ENCODE measurements around the gene USP9X. TPM values are rescaled to one million over a fixed set of nuclear protein-coding genes. Genes with fewer than 3 reads are reported as not detected.

The USP9X gene
- total RNA-seq, 5 donors from 2014 or later (not counting 1 experiment from before 2014, with no cell fraction given) = 51.7 to 84.2 (median 62.7) TPM

DNA sequence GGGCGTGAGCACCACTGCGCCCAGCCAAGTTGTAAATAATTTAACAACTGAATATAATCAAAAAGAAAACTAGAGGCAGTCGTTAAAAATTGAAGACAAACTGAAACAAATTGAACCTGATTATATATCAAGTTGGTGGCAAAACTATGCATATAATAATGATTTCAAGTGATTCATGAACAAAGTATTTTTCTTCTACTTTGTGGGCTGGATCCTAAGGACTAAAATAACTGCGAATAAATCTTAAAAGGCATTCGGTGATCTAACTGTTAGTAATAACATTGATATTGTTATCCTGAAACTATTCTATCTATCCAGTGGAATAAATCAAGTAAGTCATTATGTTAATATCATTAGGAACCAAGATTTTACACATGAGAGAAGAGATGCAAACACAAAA, 21.2 kb upstream of the USP9X start:
- Mint-ChIP-seq H3K36me3 (no peaks in the 10 kb centered on the region), H3K27me3 (peaks cover 0 to 29% of the 10 kb centered on the region in 2 donors), H3K9me3 (no peaks in the 10 kb centered on the region), H3K4me3 (no peak overlapping the region), H3K27ac (no peak overlapping the region), H3K4me1 (peaks cover 0 to 4% (median 3%) of the 10 kb centered on the region in 3 donors)
- H3K4me3 ChIP-seq (ENCODE audit: control insufficient read depth in 1 of 2, extremely low read depth in 1 of 2, low read length in 1 of 2) = no peak overlapping the region
- no peaks in the 10 kb centered on the region for H3K27me3 ChIP-seq (replicated peaks in 1 of 2; ENCODE audit: control insufficient read depth in 2 of 2, extremely low read depth in 1 of 2, insufficient read depth in 2 of 2, low read length in 1 of 2)
- no peaks in the 10 kb centered on the region for H3K36me3 ChIP-seq (ENCODE audit: control insufficient read depth in 2 of 2, extremely low read depth in 1 of 2, insufficient read depth in 1 of 2, low read length in 1 of 2)
- DNase-seq = no peak
- no peaks in the 10 kb centered on the region for H3K9me3 ChIP-seq
- no peaks in the 10 kb centered on the region for H3K4me1 ChIP-seq (ENCODE audit: control insufficient read depth in 1 of 2, extremely low read depth in 1 of 2, insufficient read depth in 2 of 2, low read length in 2 of 2)
- no peak for ATAC-seq (replicated peaks in 1 of 4)
- ChIA-PET POLR2A (no interaction called here), CTCF (no interaction called here)
- H3K27ac ChIP-seq (ENCODE audit: low read length) = no peak overlapping the region
- no CpG with 5 or more reads among the region's 5 CpGs for WGBS (ENCODE audit: insufficient coverage)

DNA sequence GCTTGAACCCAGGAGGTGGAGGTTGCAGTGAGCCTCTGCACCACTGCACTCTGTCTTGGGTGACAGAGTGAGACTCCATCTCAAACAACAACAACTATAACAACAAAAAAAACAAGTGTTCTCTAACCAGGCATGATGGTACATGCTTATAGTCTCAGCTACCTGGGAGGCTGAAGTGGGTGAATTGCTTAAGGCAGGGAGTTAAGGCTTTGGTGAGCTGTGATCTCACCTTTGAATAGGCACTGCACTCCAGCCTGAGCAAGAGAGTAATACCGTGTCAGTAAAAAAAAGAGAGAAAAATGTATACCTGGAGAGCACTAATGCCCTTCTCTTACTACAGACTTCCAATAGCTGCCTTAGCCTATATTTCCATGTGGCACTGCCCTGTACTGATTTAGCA, 18.9 kb upstream of the USP9X start:
- ATAC-seq (replicated peaks in 1 of 4) = no peak
- no peaks in the 10 kb centered on the region for H3K9me3 Mint-ChIP-seq
- no peak for DNase-seq
- H3K4me3 Mint-ChIP-seq = no peak overlapping the region
- H3K27ac Mint-ChIP-seq = no peak overlapping the region
- Histone ChIP-seq H3K27ac (ENCODE audit: low read length) (no peak overlapping the region), H3K9me3 (no peaks in the 10 kb centered on the region), H3K4me3 (ENCODE audit: control insufficient read depth in 1 of 2, extremely low read depth in 1 of 2, low read length in 1 of 2) (no peak overlapping the region), H3K36me3 (ENCODE audit: control insufficient read depth in 2 of 2, extremely low read depth in 1 of 2, insufficient read depth in 1 of 2, low read length in 1 of 2) (no peaks in the 10 kb centered on the region), H3K27me3 (replicated peaks in 1 of 2; ENCODE audit: control insufficient read depth in 2 of 2, extremely low read depth in 1 of 2, insufficient read depth in 2 of 2, low read length in 1 of 2) (no peaks in the 10 kb centered on the region), H3K4me1 (ENCODE audit: control insufficient read depth in 1 of 2, extremely low read depth in 1 of 2, insufficient read depth in 2 of 2, low read length in 2 of 2) (no peaks in the 10 kb centered on the region)
- peaks cover 0 to 4% (median 3%) of the 10 kb centered on the region in 3 donors for H3K4me1 Mint-ChIP-seq
- ChIA-PET CTCF (interaction anchor here in 1 of 2 donors (0.6 kb wide), 1 partner anchor 155 kb away, joined by 3 read pairs; no protein-coding TSS in a partner anchor), POLR2A (no interaction called here)
- no CpG with 5 or more reads among the region's 1 CpG for WGBS (ENCODE audit: insufficient coverage)
- H3K36me3 Mint-ChIP-seq = no peaks in the 10 kb centered on the region
- peaks cover 0 to 25% of the 10 kb centered on the region in 2 donors for H3K27me3 Mint-ChIP-seq

DNA sequence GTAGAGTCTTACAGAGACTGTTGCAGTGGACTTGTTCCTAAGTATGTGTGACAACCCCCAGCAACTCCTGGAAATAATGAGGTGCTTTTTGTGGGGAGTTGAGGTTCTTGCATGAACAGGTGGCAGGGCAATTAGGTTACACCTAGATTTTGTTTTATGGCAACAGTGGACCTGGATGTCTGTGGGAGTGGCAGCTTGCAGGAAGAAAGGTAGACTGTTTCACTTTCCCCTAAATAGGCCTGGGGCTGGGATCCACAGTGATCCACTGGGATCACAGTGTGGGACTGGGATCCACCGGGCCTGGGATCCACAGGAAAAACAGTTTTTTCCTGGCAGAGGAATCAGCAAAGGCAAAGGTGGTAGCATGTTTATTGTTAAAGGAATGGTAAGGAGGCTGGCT, 18.3 kb upstream of the USP9X start:
- H3K36me3 Mint-ChIP-seq = no peaks in the 10 kb centered on the region

GRCh38 chrX:41067721-41068120, 17.5 kb upstream of the USP9X start:
- H3K27ac Mint-ChIP-seq = no peak overlapping the region
- H3K27ac ChIP-seq (ENCODE audit: low read length) = no peak overlapping the region
- H3K27me3 ChIP-seq (replicated peaks in 1 of 2; ENCODE audit: control insufficient read depth in 2 of 2, extremely low read depth in 1 of 2, insufficient read depth in 2 of 2, low read length in 1 of 2) = no peaks in the 10 kb centered on the region
- peaks cover 0 to 25% of the 10 kb centered on the region in 2 donors for H3K27me3 Mint-ChIP-seq
- ChIA-PET CTCF (interaction anchor here in 1 of 2 donors (0.6 kb wide), 1 partner anchor 403 kb away, joined by 3 read pairs; no protein-coding TSS in a partner anchor), POLR2A (no interaction called here)
- no peaks in the 10 kb centered on the region for H3K36me3 Mint-ChIP-seq
- H3K9me3 ChIP-seq = no peaks in the 10 kb centered on the region
- ATAC-seq (replicated peaks in 1 of 4) = no peak
- no peaks in the 10 kb centered on the region for H3K36me3 ChIP-seq (ENCODE audit: control insufficient read depth in 2 of 2, extremely low read depth in 1 of 2, insufficient read depth in 1 of 2, low read length in 1 of 2)
- no peak for DNase-seq
- no peak overlapping the region for H3K4me3 ChIP-seq (ENCODE audit: control insufficient read depth in 1 of 2, extremely low read depth in 1 of 2, low read length in 1 of 2)
- H3K9me3 Mint-ChIP-seq = no peaks in the 10 kb centered on the region
- no peaks in the 10 kb centered on the region for H3K4me1 ChIP-seq (ENCODE audit: control insufficient read depth in 1 of 2, extremely low read depth in 1 of 2, insufficient read depth in 2 of 2, low read length in 2 of 2)
- no peak overlapping the region for H3K4me3 Mint-ChIP-seq
- 86% methylated on average over 1 of the region's 5 CpGs for WGBS (ENCODE audit: insufficient coverage)
- H3K4me1 Mint-ChIP-seq = peaks cover 0 to 4% (median 3%) of the 10 kb centered on the region in 3 donors

More for the DNA sequence above, 18.3 kb upstream of the USP9X start:
- DNase-seq = no peak
- H3K4me3 Mint-ChIP-seq = no peak overlapping the region
- Histone ChIP-seq H3K36me3 (ENCODE audit: control insufficient read depth in 2 of 2, extremely low read depth in 1 of 2, insufficient read depth in 1 of 2, low read length in 1 of 2) (no peaks in the 10 kb centered on the region), H3K27ac (ENCODE audit: low read length) (no peak overlapping the region), H3K9me3 (no peaks in the 10 kb centered on the region), H3K4me3 (ENCODE audit: control insufficient read depth in 1 of 2, extremely low read depth in 1 of 2, low read length in 1 of 2) (no peak overlapping the region), H3K4me1 (ENCODE audit: control insufficient read depth in 1 of 2, extremely low read depth in 1 of 2, insufficient read depth in 2 of 2, low read length in 2 of 2) (no peaks in the 10 kb centered on the region), H3K27me3 (replicated peaks in 1 of 2; ENCODE audit: control insufficient read depth in 2 of 2, extremely low read depth in 1 of 2, insufficient read depth in 2 of 2, low read length in 1 of 2) (no peaks in the 10 kb centered on the region)
- ChIA-PET POLR2A (no interaction called here), CTCF (interaction anchor here in 1 of 2 donors (0.6 kb wide), 2 partner anchors 154 to 403 kb away, joined by 3 read pairs; no protein-coding TSS in a partner anchor)
- WGBS (ENCODE audit: insufficient coverage) = 100% methylated on average over 1 of the region's 1 CpG
- H3K27me3 Mint-ChIP-seq = peaks cover 0 to 25% of the 10 kb centered on the region in 2 donors
- H3K9me3 Mint-ChIP-seq = no peaks in the 10 kb centered on the region
- no peak for ATAC-seq (replicated peaks in 1 of 4)
- H3K4me1 Mint-ChIP-seq = peaks cover 0 to 4% (median 3%) of the 10 kb centered on the region in 3 donors
- H3K27ac Mint-ChIP-seq = no peak overlapping the region

DNA sequence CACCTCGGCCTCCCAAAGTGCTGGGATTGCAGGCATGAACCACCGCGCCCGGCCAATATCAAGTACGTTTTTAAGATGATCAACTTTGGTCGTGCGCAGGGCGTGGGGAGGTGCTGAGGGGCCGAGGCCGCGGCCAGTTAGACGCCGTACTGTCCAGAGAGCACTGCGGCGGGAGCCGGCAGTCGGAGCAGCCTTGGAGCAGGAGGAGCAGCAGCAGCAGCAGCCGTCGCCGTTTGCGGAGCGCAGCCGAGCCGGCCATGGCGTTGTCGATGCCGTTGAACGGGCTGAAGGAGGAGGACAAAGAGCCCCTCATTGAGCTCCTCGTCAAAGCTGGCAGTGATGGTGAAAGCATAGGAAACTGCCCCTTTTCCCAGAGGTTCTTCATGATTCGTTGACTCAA, 8.5 kb upstream of the USP9X start:
- no peaks in the 10 kb centered on the region for H3K4me1 ChIP-seq (ENCODE audit: control insufficient read depth in 1 of 2, extremely low read depth in 1 of 2, insufficient read depth in 2 of 2, low read length in 2 of 2)
- POLR2A ChIA-PET = no interaction called here
- no peaks in the 10 kb centered on the region for H3K27me3 ChIP-seq (replicated peaks in 1 of 2; ENCODE audit: control insufficient read depth in 2 of 2, extremely low read depth in 1 of 2, insufficient read depth in 2 of 2, low read length in 1 of 2)
- no peak overlapping the region for H3K27ac ChIP-seq (ENCODE audit: low read length)
- ATAC-seq (replicated peaks in 1 of 4) = no peak
- no peak overlapping the region for H3K4me3 ChIP-seq (ENCODE audit: control insufficient read depth in 1 of 2, extremely low read depth in 1 of 2, low read length in 1 of 2)
- H3K9me3 ChIP-seq = no peaks in the 10 kb centered on the region
- Mint-ChIP-seq H3K4me1 (no peaks in the 10 kb centered on the region), H3K4me3 (no peak overlapping the region), H3K9me3 (no peaks in the 10 kb centered on the region), H3K36me3 (no peaks in the 10 kb centered on the region), H3K27me3 (peaks cover 0 to 23% of the 10 kb centered on the region in 2 donors), H3K27ac (no peak overlapping the region)
- DNase-seq = no peak
- 96% methylated on average over 9 of the region's 30 CpGs for WGBS (ENCODE audit: insufficient coverage)
- H3K36me3 ChIP-seq (ENCODE audit: control insufficient read depth in 2 of 2, extremely low read depth in 1 of 2, insufficient read depth in 1 of 2, low read length in 1 of 2) = no peaks in the 10 kb centered on the region
- CTCF ChIA-PET = no interaction called here

DNA sequence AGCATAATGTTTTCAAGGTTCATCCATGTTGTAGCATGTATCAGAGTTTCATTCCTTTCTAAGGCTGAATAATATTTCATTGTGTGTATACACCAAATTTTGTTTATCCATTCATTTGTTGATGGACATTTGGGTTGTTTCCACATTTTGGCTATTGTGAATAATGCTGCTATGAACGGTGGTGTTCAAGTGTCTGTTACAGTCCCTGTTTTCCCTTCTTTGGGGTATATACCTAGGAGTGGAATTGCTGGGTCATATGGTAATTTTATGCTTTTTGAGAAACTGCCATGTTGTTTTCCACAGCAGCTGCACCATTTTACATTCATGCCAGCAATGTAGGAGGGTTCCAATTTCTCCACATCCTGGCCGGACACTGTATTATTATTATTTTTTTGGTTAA, 3.4 kb upstream of the USP9X start:
- no peaks in the 10 kb centered on the region for H3K36me3 ChIP-seq (ENCODE audit: control insufficient read depth in 2 of 2, extremely low read depth in 1 of 2, insufficient read depth in 1 of 2, low read length in 1 of 2)
- CTCF ChIA-PET = no interaction called here
- H3K9me3 ChIP-seq = no peaks in the 10 kb centered on the region
- H3K36me3 Mint-ChIP-seq = no peaks in the 10 kb centered on the region
- H3K27ac Mint-ChIP-seq = no peak overlapping the region
- ATAC-seq (replicated peaks in 1 of 4) (no peak), DNase-seq (no peak)
- peaks cover 0 to 15% of the 10 kb centered on the region in 2 donors for H3K27me3 Mint-ChIP-seq
- WGBS (ENCODE audit: insufficient coverage) = no CpG with 5 or more reads among the region's 2 CpGs
- H3K27me3 ChIP-seq (replicated peaks in 1 of 2; ENCODE audit: control insufficient read depth in 2 of 2, extremely low read depth in 1 of 2, insufficient read depth in 2 of 2, low read length in 1 of 2) = no peaks in the 10 kb centered on the region
- peaks cover 0 to 10% (median 7%) of the 10 kb centered on the region in 3 donors for H3K4me1 Mint-ChIP-seq
- H3K4me3 ChIP-seq (ENCODE audit: control insufficient read depth in 1 of 2, extremely low read depth in 1 of 2, low read length in 1 of 2) = no peak overlapping the region
- H3K9me3 Mint-ChIP-seq = no peaks in the 10 kb centered on the region
- POLR2A ChIA-PET = interaction anchor here in 1 of 2 donors (0.6 kb wide), 1 partner anchor 33 kb away, joined by 12 read pairs; no protein-coding TSS in a partner anchor
- no peak overlapping the region for H3K4me3 Mint-ChIP-seq
- H3K4me1 ChIP-seq (ENCODE audit: control insufficient read depth in 1 of 2, extremely low read depth in 1 of 2, insufficient read depth in 2 of 2, low read length in 2 of 2) = peaks cover 0 to 3% of the 10 kb centered on the region in 2 experiments
- H3K27ac ChIP-seq (ENCODE audit: low read length) = no peak overlapping the region

- H3K27ac Mint-ChIP-seq = no peak overlapping the region
- no peak overlapping the region for H3K4me3 Mint-ChIP-seq
- H3K9me3 Mint-ChIP-seq = no peaks in the 10 kb centered on the region
- no peaks in the 10 kb centered on the region for H3K36me3 ChIP-seq (ENCODE audit: control insufficient read depth in 2 of 2, extremely low read depth in 1 of 2, insufficient read depth in 1 of 2, low read length in 1 of 2)
- no peak overlapping the region for H3K27ac ChIP-seq (ENCODE audit: low read length)
- H3K27me3 Mint-ChIP-seq = peaks cover 0 to 15% of the 10 kb centered on the region in 2 donors
- no peak for DNase-seq
- POLR2A ChIA-PET = no interaction called here
- CTCF ChIA-PET = no interaction called here
- H3K4me1 Mint-ChIP-seq = peaks cover 7 to 16% (median 9%) of the 10 kb centered on the region in 3 donors
- no peaks in the 10 kb centered on the region for H3K9me3 ChIP-seq
- WGBS (ENCODE audit: insufficient coverage) = no CpG with 5 or more reads among the region's 3 CpGs
- no peak overlapping the region for H3K4me3 ChIP-seq (ENCODE audit: control insufficient read depth in 1 of 2, extremely low read depth in 1 of 2, low read length in 1 of 2)
- ATAC-seq (replicated peaks in 1 of 4) = no peak
- H3K27me3 ChIP-seq (replicated peaks in 1 of 2; ENCODE audit: control insufficient read depth in 2 of 2, extremely low read depth in 1 of 2, insufficient read depth in 2 of 2, low read length in 1 of 2) = no peaks in the 10 kb centered on the region
- peaks cover 0 to 7% of the 10 kb centered on the region in 2 experiments for H3K4me1 ChIP-seq (ENCODE audit: control insufficient read depth in 1 of 2, extremely low read depth in 1 of 2, insufficient read depth in 2 of 2, low read length in 2 of 2)
- peaks cover 3% of the 10 kb centered on the region for H3K36me3 Mint-ChIP-seq
Observed at GRCh38 chrX:41082783-41083182, 2.5 kb upstream of the USP9X start.

All from T-cell (primary cell).